Right cardiac atrium (tissue), 5 donors: ENCODE data around the gene TBC1D22B. TPM values are rescaled to one million over a fixed set of nuclear protein-coding genes. Genes with fewer than 3 reads are reported as not detected.

Experiments
- ATAC-seq, 2 donors: fragments of 200-7000 bp; cut with Tn5 transposase; one replicate each; pipeline versions ENCODE4 v1.8.0 to v1.9.1; 2020; ENCODE audit warnings: moderate library complexity in 2 of 2, mild to moderate bottlenecking in 1 of 2
- DNase-seq, 3 donors: peaks; one replicate each; pipeline ENCODE4 v3.0.0-alpha.2; 2020
- H3K27ac ChIP-seq: one replicate; pipeline ENCODE4 v1.5.1; 2013; ENCODE audit warnings: mild to moderate bottlenecking, low read length, control low read depth, moderate library complexity
- H3K27me3 ChIP-seq: one replicate; pipeline ENCODE4 v1.6.1; 2013; ENCODE audit not compliant: control insufficient read depth, insufficient read depth
- H3K4me1 ChIP-seq: one replicate; pipeline ENCODE4 v1.6.1; 2013; ENCODE audit warnings: low read length; ENCODE audit not compliant: control insufficient read depth, insufficient read depth
- H3K4me3 ChIP-seq: one replicate; pipeline ENCODE4 v1.5.1; 2013; ENCODE audit warnings: low read length, control low read depth
- H3K9me3 ChIP-seq: one replicate; pipeline ENCODE4 v1.6.1; 2013; ENCODE audit warnings: low read length; ENCODE audit not compliant: control insufficient read depth
- WGBS: extraction: QIAGEN DNeasy Blood & Tissue Kit; methylation state at CpG from one replicate; pipeline ENCODE4 v1.1.7; 2013; 5-methylcytosine and 5-hydroxymethylcytosine counted together
- intact Hi-C, 4 donors: fragments of 100-400 bp; cut with DNase I; formaldehyde crosslinking; loops; one replicate each; pipeline versions ENCODE4 v1.11.0 to v1.14.0; 2022 to 2023
- polyA plus RNA-seq: library from polyadenylated mRNA; stranded (reverse); fragments of 200-250 nt; gene quantifications from one replicate; pipeline ENCODE4 v1.2.3, GENCODE V29; 2013
- total RNA-seq, 4 donors: library from RNA; stranded (reverse); fragmentation: NEBNext Ultra II Directional; extraction: Animal tissue kit (Norgen Biotek cat#: 25700); gene quantifications; one replicate each; pipeline ENCODE4 v1.2.1, GENCODE V29; 2021
- donor health status: healthy with polysubstance abuse.
- donor health status: DM: no; HTN: yes; CAD: no.
- donor health status: DM: no; HTN: no; CAD: no.
- donor health status: DM: no; HTN: yes; CAD: no; lungs with severe emphysema.
- donor health status: DM: yes; HTN: yes; CAD: no.

TBC1D22B gene
- total and polyA plus RNA-seq, 5 donors, result 4.6 to 9.2 (median 7.3) TPM

- Histone ChIP-seq H3K4me1 (peaks cover 3% of the 10 kb centered on the region), H3K4me3 (no peak overlapping the region), H3K27ac (no peak overlapping the region), H3K9me3 (no peaks in the 10 kb centered on the region), H3K27me3 (no peaks in the 10 kb centered on the region)
- intact Hi-C loops, result no loop called here
- no peak for DNase-seq
- no peak for ATAC-seq
- WGBS, result 59% methylated on average over 2 of the region's 2 CpGs
These were observed 104.7 kb downstream of the TBC1D22B start for GRCh38 chr6:37362101-37362828.

- Histone ChIP-seq H3K27ac (no peak overlapping the region), H3K4me3 (no peak overlapping the region), H3K27me3 (no peaks in the 10 kb centered on the region), H3K9me3 (no peaks in the 10 kb centered on the region), H3K4me1 (peaks cover 11% of the 10 kb centered on the region)
- intact Hi-C loops, result no loop called here
- 14% methylated on average over 2 of the region's 2 CpGs for WGBS
- ATAC-seq (peak; percentile 53 to 60), DNase-seq (no peak)
These were observed 108.2 kb downstream of the TBC1D22B start for GRCh38 chr6:37365791-37366190.

GRCh38 chr6:37366910-37367309 lies 109.3 kb downstream of the TBC1D22B start:
- DNase-seq (no peak), ATAC-seq (no peak)
- Histone ChIP-seq H3K9me3 (no peaks in the 10 kb centered on the region), H3K4me3 (no peak overlapping the region), H3K4me1 (peaks cover 11% of the 10 kb centered on the region), H3K27ac (no peak overlapping the region), H3K27me3 (no peaks in the 10 kb centered on the region)
- intact Hi-C loops, result no loop called here
- whole genome bisulfite sequencing, result 89% methylated on average over 3 of the region's 3 CpGs

- peaks cover 11% of the 10 kb centered on the region for H3K4me1 ChIP-seq
- intact Hi-C loops, result no loop called here
- H3K27ac ChIP-seq, result peak overlapping the region; percentile 2
- WGBS, result 73% methylated on average over 1 of the region's 1 CpG
- no peaks in the 10 kb centered on the region for H3K27me3 ChIP-seq
- H3K9me3 ChIP-seq, result no peaks in the 10 kb centered on the region
- no peak for DNase-seq
- no peak for ATAC-seq
- no peak overlapping the region for H3K4me3 ChIP-seq
These were observed 111.4 kb downstream of the TBC1D22B start for GRCh38 chr6:37368961-37369320.

DNA sequence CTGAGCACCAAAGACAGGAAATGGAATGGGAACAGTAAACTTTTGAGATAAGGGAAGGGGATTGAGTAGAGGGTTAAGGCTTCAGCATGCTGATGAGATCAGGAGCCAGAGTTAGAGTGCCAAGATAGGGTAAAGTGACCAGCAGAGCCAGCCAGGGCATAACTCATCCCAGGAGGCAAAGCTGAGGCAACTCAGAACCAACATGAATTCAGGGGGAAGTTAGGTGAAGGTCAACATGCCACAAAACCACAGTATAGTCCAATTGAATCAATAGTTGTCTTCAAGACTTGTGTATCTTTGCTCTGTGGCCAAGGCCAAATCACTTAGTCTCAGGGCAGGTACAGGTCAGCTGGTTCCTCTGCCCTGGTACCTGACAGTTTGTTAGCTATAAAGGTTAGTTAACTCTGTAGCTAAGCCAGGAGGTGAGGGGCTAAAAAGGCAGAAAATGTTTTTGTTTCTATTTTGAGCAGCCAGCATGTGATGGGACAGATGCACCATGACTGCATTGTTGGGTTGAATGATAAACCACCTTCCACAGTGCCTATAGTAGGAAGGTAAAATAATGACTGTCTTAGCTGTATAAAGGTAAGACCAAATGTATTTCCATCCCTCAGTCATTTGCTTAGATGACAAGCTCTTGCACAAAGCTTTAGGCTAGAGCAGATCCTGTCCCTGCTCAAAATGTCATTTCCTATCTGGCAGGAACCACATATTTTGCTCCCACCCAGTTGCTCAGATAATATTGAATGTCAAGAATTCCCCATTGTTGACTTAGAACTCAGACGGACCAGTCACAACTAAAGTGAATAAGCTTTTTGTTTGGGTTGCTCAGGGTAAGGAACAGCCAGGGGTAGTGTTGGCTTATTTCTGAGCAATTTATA lies 112.0 kb downstream of the TBC1D22B start:
- DNase-seq (no peak), ATAC-seq (peak; percentile 77 to 84)
- H3K4me3 ChIP-seq, result no peak overlapping the region
- no peaks in the 10 kb centered on the region for H3K9me3 ChIP-seq
- WGBS, result 22% methylated on average over 1 of the region's 1 CpG
- H3K4me1 ChIP-seq, result peaks cover 11% of the 10 kb centered on the region
- intact Hi-C loops, result no loop called here
- no peaks in the 10 kb centered on the region for H3K27me3 ChIP-seq
- H3K27ac ChIP-seq, result peak overlapping the region; percentile 85

GRCh38 chr6:37371154-37372083 lies 113.8 kb downstream of the TBC1D22B start:
- Histone ChIP-seq H3K4me1 (peaks cover 11% of the 10 kb centered on the region), H3K27me3 (no peaks in the 10 kb centered on the region), H3K9me3 (no peaks in the 10 kb centered on the region), H3K4me3 (no peak overlapping the region), H3K27ac (no peak overlapping the region)
- no peak for DNase-seq
- intact Hi-C loops, result no loop called here
- 53% methylated on average over 4 of the region's 4 CpGs for WGBS
- ATAC-seq, result no peak

DNA sequence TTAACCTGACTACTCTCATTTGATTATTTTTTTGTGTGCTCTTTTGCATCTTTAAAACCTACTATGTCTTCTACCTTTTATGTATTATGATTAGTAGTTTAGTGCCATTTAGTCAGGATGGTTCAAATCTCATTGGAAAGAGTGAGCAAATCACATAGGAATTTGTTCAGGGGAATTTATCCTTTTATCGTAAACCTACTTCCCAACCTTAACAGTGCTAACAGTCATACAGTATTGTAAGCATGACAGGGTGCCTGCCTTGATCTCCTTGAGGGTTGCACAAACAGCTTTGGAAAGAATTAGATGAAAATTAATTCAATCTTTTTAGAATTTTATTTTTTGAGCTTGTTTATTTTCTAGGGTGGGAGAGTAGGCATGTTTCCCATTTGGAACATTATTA lies 114.5 kb downstream of the TBC1D22B start:
- peaks cover 11% of the 10 kb centered on the region for H3K4me1 ChIP-seq
- no peaks in the 10 kb centered on the region for H3K27me3 ChIP-seq
- 77% methylated on average over 1 of the region's 1 CpG for WGBS
- H3K9me3 ChIP-seq, result no peaks in the 10 kb centered on the region
- H3K4me3 ChIP-seq, result no peak overlapping the region
- no peak for ATAC-seq
- no peak overlapping the region for H3K27ac ChIP-seq
- intact Hi-C loops, result no loop called here
- no peak for DNase-seq

DNA sequence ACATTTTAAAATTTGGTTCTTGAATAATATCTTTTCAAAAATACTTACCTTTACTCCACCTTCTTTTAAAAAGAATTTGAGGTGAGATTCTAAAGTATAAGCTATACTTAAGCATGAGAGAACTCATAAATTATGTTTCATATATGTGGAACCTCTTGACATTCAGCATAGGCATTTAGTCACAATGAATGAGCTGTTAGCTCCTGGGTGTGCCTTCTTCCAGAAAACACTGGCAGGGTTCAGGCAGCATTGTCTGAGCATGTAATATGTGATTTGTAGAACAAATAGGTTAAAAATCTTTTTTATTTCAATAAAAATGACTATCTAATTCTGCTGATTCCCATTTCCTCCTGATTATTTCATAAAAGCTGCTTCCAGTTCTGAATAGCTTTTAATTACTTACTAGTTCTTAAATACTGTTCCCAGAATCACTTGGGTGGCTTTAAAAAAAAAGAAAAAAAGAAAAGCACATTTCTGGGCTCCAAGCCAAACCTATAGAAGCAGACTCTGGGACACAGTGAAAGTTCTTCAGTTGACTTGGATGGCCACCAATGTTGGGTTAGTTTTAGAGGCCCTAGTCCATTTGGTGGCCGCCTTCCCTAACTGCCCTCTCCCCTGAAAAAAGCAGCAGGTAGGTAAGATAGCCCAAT lies 116.4 kb downstream of the TBC1D22B start:
- no peak overlapping the region for H3K4me3 ChIP-seq
- no peak for ATAC-seq
- 75% methylated on average over 1 of the region's 1 CpG for WGBS
- H3K27me3 ChIP-seq, result no peaks in the 10 kb centered on the region
- DNase-seq, result no peak
- H3K27ac ChIP-seq, result no peak overlapping the region
- intact Hi-C loops, result no loop called here
- H3K4me1 ChIP-seq, result peaks cover 10% of the 10 kb centered on the region
- no peaks in the 10 kb centered on the region for H3K9me3 ChIP-seq

DNA sequence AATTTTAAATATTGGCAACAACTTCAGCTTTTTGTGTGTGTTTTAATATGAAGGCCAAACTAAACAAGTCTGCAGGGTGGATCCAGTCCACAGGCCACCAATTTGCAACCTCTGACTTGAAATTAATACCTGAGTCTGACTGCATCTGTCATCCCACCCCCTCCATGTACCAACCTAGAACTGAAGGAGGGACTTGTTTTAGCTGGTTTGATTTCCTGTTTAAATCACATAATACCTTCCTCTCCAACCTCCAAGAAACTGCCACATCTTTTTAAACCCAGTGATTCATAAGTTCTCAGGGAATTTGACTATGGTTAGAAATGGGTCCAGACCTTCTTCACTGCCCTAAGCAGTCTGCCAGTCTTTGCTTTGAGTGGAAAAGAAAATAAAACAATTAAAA lies 117.8 kb downstream of the TBC1D22B start:
- DNase-seq, result no peak
- intact Hi-C loops, result no loop called here

GRCh38 chr6:37376078-37376743 lies 118.6 kb downstream of the TBC1D22B start:
- no peak for ATAC-seq
- intact Hi-C loops, result no loop called here
- 82% methylated on average over 4 of the region's 4 CpGs for WGBS

More for the DNA sequence above, 117.8 kb downstream of the TBC1D22B start:
- no peak overlapping the region for H3K27ac ChIP-seq
- H3K27me3 ChIP-seq, result no peaks in the 10 kb centered on the region
- H3K4me1 ChIP-seq, result no peaks in the 10 kb centered on the region
- ATAC-seq, result no peak
- H3K4me3 ChIP-seq, result no peak overlapping the region
- no peaks in the 10 kb centered on the region for H3K9me3 ChIP-seq

More at GRCh38 chr6:37376078-37376743, 118.6 kb downstream of the TBC1D22B start:
- no peaks in the 10 kb centered on the region for H3K27me3 ChIP-seq
- H3K4me1 ChIP-seq, result no peaks in the 10 kb centered on the region
- no peak for DNase-seq
- H3K27ac ChIP-seq, result no peak overlapping the region
- H3K9me3 ChIP-seq, result no peaks in the 10 kb centered on the region
- H3K4me3 ChIP-seq, result no peak overlapping the region
